GM12878 (cell line): ENCODE data around the gene MMEL1. TPM values are rescaled to one million over a fixed set of nuclear protein-coding genes. Genes with fewer than 3 reads are reported as not detected.
"Not testable (repeated sequence)": the region's sequence is repeated elsewhere in the genome, so short reads cannot be mapped to it uniquely, and the experiment has no call there.

ENCODE experiments used
- ATAC-seq: fragments of 200-7000 bp; cut with Tn5 transposase; 3 replicates; pipeline ENCODE4 v1.9.1; 2020; ENCODE audit warnings: mild to moderate bottlenecking, moderate library complexity
- BruUV-seq: library from RNA; stranded (reverse); fragments of 400-500 nt; replicated peaks from 2 replicates; lab custom pipeline; 2021; lab: Mats Ljungman, UMichigan
- CTCF ChIA-PET: fragments of 300-600 bp; sonication (Branson Sonifier 250); formaldehyde crosslinking; extraction: SDS; loops from one replicate; lab custom pipeline; 2021; ENCODE audit warnings: inconsistent platforms; lab: Yijun Ruan, JAX
- POLR2A ChIA-PET: fragments of 350-600 bp; formaldehyde crosslinking; extraction: SDS; loops from one replicate; lab custom pipeline; 2021; ENCODE audit warnings: inconsistent platforms; lab: Charles Lee
- RAD21 ChIA-PET: fragments of 300-600 bp; sonication (Branson Sonifier 250); formaldehyde crosslinking; loops from one replicate; lab custom pipeline; 2023; ENCODE audit warnings: antibody characterized with exemption; ENCODE audit not compliant: unreplicated experiment; lab: Charles Lee
- SMC1A ChIA-PET: fragments of 300-600 bp; sonication (Branson Sonifier 250); formaldehyde crosslinking; loops from one replicate; lab custom pipeline; 2023; ENCODE audit not compliant: unreplicated experiment, uncharacterized antibody; lab: Charles Lee
- DNase-seq: peaks from one replicate; pipeline ENCODE4 v3.0.0-alpha.2; 2011; ENCODE audit warnings: low read depth, low spot score
- FAIRE-seq: peaks from 3 replicates; lab custom pipeline; 2011; peaks lifted over from hg19 to GRCh38; lab: Jason Lieb, UNC
- H2AFZ ChIP-seq: 2 replicates; pipeline ENCODE4 v1.6.0; 2011; ENCODE audit warnings: low read depth, low read length, control low read depth; ENCODE audit not compliant: control insufficient read depth
- H3K27ac ChIP-seq: 2 replicates; pipeline ENCODE4 v1.5.1; 2011; ENCODE audit warnings: control low read depth; ENCODE audit not compliant: control insufficient read depth, insufficient read depth
- H3K27me3 ChIP-seq, 2 experiments: replicated peaks in 1 of 2; 2 replicates each; pipeline versions ENCODE4 v1.6.0 to v1.6.1; 2011; ENCODE audit warnings: low read length in 1 of 2; ENCODE audit not compliant: control insufficient read depth in 2 of 2, insufficient read depth in 2 of 2
- H3K36me3 ChIP-seq, 2 experiments: 2 replicates each; pipeline ENCODE4 v1.5.1; 2011; ENCODE audit warnings: low read length in 1 of 2; ENCODE audit not compliant: control insufficient read depth in 2 of 2, insufficient read depth in 2 of 2
- H3K4me1 ChIP-seq: 2 replicates; pipeline ENCODE4 v1.6.1; 2011; ENCODE audit warnings: mild to moderate bottlenecking, low read length, moderate library complexity, mixed read lengths; ENCODE audit not compliant: control insufficient read depth, insufficient read depth
- H3K4me2 ChIP-seq: 2 replicates; pipeline ENCODE4 v1.6.0; 2011; ENCODE audit warnings: control low read depth; ENCODE audit not compliant: control insufficient read depth, insufficient read depth
- H3K4me3 ChIP-seq: fragments of 200-600 bp; sonication (generic); 2 replicates; pipeline ENCODE4 v1.5.1; 2016
- H3K79me2 ChIP-seq: 2 replicates; pipeline ENCODE4 v1.6.0; 2011; ENCODE audit warnings: low read length; ENCODE audit not compliant: control insufficient read depth, insufficient read depth
- H3K9ac ChIP-seq: 2 replicates; pipeline ENCODE4 v1.8.0; 2011; ENCODE audit warnings: low read length, control low read depth, mixed read lengths; ENCODE audit not compliant: control insufficient read depth, insufficient read depth
- H3K9me3 ChIP-seq: replicated peaks from 3 replicates; pipeline ENCODE4 v1.5.1; 2011; ENCODE audit warnings: mild to moderate bottlenecking, low read length; ENCODE audit not compliant: control insufficient read depth, insufficient read depth
- H4K20me1 ChIP-seq: 2 replicates; pipeline ENCODE4 v1.6.0; 2011; ENCODE audit not compliant: control insufficient read depth, insufficient read depth
- WGBS: methylation state at CpG from one replicate; pipeline ENCODE4 v1.1.6; 2016; ENCODE audit warnings: low lambda C conversion rate; ENCODE audit not compliant: insufficient replicate concordance, insufficient coverage; ENCODE audit errors: missing lambda C conversion rate; 5-methylcytosine and 5-hydroxymethylcytosine counted together
- in situ Hi-C: fragments of 300-500 bp; cut with MboI; formaldehyde crosslinking; loops from 9 replicates; pipeline ENCODE4 v1.14.3; 2018; ENCODE audit warnings: mixed read lengths
- intact Hi-C: fragments of 100-400 bp; cut with micrococcal nuclease; formaldehyde crosslinking; loops from one replicate; pipeline ENCODE4 v1.14.2; 2022; ENCODE audit not compliant: unreplicated experiment
- polyA plus RNA-seq, 11 experiments: library from polyadenylated mRNA; depleted of rRNA in 4 of 11; unstranded in 6 of 11; stranded (reverse) in 5 of 11; fragments of >200 nt; fragmentation: Nextera tagmentation in 4 of 11; fragmentation: Illumina TruSeq in 1 of 11; extraction: Ambion mirVana in 4 of 11; extraction: Trizol in 1 of 11; gene quantifications; 1 replicate in 1 of 11; 2 replicates in 10 of 11; pipeline versions ENCODE4 v1.2.1 to v1.2.3, GENCODE V29; 2011 to 2016; ENCODE audit warnings: inconsistent platforms in 2 of 11, missing spikeins in 2 of 11, low read depth in 1 of 11
- total RNA-seq, 4 experiments: library from RNA; depleted of rRNA in 3 of 4; stranded (reverse); fragments of >200 nt in 3 of 4; fragmentation: Illumina TruSeq in 1 of 4; extraction: Trizol in 1 of 4; gene quantifications; 2 replicates each; pipeline versions ENCODE4 v1.2.1 to v1.2.3, GENCODE V29; 2013 to 2021

The MMEL1 gene
- total and polyA plus RNA-seq, 10 of the 15 experiments (the other 5 are each of a cell fraction or from before 2014, with no cell fraction given), result 0.11 TPM; not detected in 9

DNA sequence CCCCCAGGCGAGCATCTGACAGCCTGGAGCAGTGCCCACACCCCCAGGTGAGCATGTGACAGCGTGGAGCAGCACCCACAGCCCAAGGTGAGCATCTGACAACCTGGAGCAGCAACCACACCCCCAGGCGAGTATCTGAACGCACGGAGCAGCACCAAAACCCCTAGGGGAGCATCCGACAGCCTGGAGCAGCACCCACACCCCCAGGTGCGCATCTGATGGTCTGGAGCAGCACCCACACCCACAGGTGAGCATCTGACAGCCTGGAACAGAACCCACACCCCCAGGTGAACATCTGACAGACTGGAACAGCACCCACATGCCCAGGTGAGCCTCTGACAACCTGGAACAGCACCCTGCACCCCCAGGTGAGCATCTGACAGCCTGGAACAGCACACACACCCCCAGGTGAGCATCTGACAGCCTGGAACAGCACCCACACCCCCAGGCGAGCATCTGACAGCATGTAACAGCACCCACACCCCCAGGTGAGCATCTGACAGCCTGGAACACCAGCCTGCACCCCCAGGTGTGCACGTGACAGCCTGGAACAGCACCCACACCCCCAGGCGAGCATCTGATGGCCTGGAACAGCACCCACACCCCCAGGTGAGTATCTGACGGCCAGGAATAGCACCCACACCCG, 20.2 kb upstream of the MMEL1 start:
- intact Hi-C loops, DNase-seq, H3K27ac ChIP-seq, H2AFZ ChIP-seq, H4K20me1 ChIP-seq, H3K79me2 ChIP-seq, BruUV-seq, H3K9ac ChIP-seq, H3K4me1 ChIP-seq, H3K27me3 ChIP-seq, ATAC-seq, H3K36me3 ChIP-seq, SMC1A ChIA-PET, H3K4me3 ChIP-seq, H3K4me2 ChIP-seq, POLR2A ChIA-PET, H3K9me3 ChIP-seq, RAD21 ChIA-PET, FAIRE-seq, in situ Hi-C loops, CTCF ChIA-PET: not testable (repeated sequence)
- whole genome bisulfite sequencing, result 2% methylated on average over 12 of the region's 12 CpGs

DNA sequence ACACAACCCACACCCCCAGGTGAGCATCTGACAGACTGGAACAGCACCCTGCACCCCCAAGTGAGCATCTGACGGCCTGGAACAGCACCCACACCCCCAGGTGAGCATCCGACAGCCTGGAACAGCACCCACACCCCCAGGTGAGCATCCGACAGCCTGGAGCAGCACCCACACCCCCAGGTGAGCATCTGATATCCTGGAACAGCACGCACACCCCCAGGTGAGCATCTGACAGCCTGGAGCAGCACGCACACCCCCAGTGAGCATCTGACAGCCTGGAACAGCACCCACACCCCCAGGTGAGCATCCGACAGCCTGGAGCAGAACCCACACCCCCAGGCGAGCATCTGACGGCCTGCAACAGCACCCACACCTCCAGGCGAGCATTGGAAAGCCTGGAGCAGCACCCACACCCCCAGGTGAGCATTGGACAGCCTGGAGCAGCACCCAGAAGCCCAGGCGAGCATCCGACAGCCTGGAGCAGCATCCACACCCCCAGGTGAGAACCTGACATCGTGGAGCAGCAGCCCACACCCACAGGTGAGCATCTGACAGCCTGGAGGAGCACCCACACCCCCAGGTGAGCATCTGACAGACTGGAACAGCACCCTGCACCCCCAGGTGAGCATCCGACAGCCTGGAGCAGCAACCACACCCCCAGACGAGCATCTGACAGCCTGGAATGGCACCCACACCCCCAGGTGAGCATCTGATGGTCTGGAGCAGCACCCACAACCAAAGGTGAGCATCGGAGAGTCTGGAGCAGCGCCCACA, 19.5 kb upstream of the MMEL1 start:
- H4K20me1 ChIP-seq, H3K9me3 ChIP-seq: not testable (repeated sequence)

More for the DNA sequence above, 19.5 kb upstream of the MMEL1 start:
- H3K27ac ChIP-seq, in situ Hi-C loops, H3K27me3 ChIP-seq, H2AFZ ChIP-seq, BruUV-seq, ATAC-seq, CTCF ChIA-PET, H3K9ac ChIP-seq, RAD21 ChIA-PET, H3K36me3 ChIP-seq, H3K79me2 ChIP-seq, SMC1A ChIA-PET, FAIRE-seq, H3K4me1 ChIP-seq, H3K4me2 ChIP-seq, H3K4me3 ChIP-seq, DNase-seq, POLR2A ChIA-PET, intact Hi-C loops: not testable (repeated sequence)
- WGBS, result 5% methylated on average over 16 of the region's 16 CpGs
